ENCODE measurements around the gene FAM107A. TPM values are rescaled to one million over a fixed set of nuclear protein-coding genes. Genes with fewer than 3 reads are reported as not detected.

The FAM107A gene, protein sequence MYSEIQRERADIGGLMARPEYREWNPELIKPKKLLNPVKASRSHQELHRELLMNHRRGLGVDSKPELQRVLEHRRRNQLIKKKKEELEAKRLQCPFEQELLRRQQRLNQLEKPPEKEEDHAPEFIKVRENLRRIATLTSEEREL
- total RNA-seq (2014; rRNA removed; shearing (Covaris generic)) (0.89 and 1.0 TPM in 2 replicates), polyA plus RNA-seq (2016; fragmentation: Nextera tagmentation; extraction: Ambion mirVana) (0.61 and 1.1 TPM in 2 replicates)
- long read RNA-seq, partial matches to known transcripts, result 0 of 1 reads
- long read RNA-seq, other reads (novel, unspliced or antisense), result 1 of 1 reads

- Histone ChIP-seq H3K4me2 (peak within 1 kb of the TSS; percentile 62; the same call in 1 of the 2 replicates), H2AFZ (peak within 1 kb of the TSS; percentile 80; the same call in 1 of the 2 replicates), H3K27ac (ENCODE audit: low read depth) (no peak within 1 kb of the TSS), H3K9me2 (ENCODE audit: insufficient read depth) (peaks cover 3% of the 10 kb centered on the region; the same call in 1 of the 2 replicates), H4K20me1 (replicated peaks; ENCODE audit: insufficient read depth) (no peaks in the 10 kb centered on the region), H3K36me3 (ENCODE audit: insufficient read depth) (no peaks in the 10 kb centered on the region), H3K79me2 (replicated peaks; ENCODE audit: insufficient read depth) (no peaks in the 10 kb centered on the region), H3K4me3 (no peak within 1 kb of the TSS), H3F3A (replicated peaks; ENCODE audit: low read depth) (no peaks in the 10 kb centered on the region), H3K27me3 (ENCODE audit: insufficient read depth) (no peaks in the 10 kb centered on the region), H3K4me1 (ENCODE audit: insufficient read depth) (peaks cover 34% of the 10 kb centered on the region)
- peaks cover 43% of the 10 kb centered on the region for H3K4me1 Mint-ChIP-seq
- TF ChIP-seq, protein P1, sequence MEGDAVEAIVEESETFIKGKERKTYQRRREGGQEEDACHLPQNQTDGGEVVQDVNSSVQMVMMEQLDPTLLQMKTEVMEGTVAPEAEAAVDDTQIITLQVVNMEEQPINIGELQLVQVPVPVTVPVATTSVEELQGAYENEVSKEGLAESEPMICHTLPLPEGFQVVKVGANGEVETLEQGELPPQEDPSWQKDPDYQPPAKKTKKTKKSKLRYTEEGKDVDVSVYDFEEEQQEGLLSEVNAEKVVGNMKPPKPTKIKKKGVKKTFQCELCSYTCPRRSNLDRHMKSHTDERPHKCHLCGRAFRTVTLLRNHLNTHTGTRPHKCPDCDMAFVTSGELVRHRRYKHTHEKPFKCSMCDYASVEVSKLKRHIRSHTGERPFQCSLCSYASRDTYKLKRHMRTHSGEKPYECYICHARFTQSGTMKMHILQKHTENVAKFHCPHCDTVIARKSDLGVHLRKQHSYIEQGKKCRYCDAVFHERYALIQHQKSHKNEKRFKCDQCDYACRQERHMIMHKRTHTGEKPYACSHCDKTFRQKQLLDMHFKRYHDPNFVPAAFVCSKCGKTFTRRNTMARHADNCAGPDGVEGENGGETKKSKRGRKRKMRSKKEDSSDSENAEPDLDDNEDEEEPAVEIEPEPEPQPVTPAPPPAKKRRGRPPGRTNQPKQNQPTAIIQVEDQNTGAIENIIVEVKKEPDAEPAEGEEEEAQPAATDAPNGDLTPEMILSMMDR (conservative IDR thresholded peaks at IDR 0.05; ENCODE audit: low read depth in 2 of 2), result peak; percentile 33 to 63
- TF ChIP-seq ZNF114 (CRISPR knock-in tag; IDR thresholded peaks at IDR 0.05), result no peak
- H3K9me3 Mint-ChIP-seq, result no peaks in the 10 kb centered on the region
- DNase-seq (ENCODE audit: low spot score) (peak; percentile 87), ATAC-seq (peak; percentile 75)
- H3K36me3 Mint-ChIP-seq (ENCODE audit: low read depth), result no peaks in the 10 kb centered on the region
- H3K4me3 Mint-ChIP-seq, result no peak within 1 kb of the TSS
- no peak within 1 kb of the TSS for H3K27ac Mint-ChIP-seq
- H3K27me3 Mint-ChIP-seq (ENCODE audit: insufficient read depth, low read depth, poor library complexity), result peaks cover 13% of the 10 kb centered on the region
These were observed at the start of gene FAM107A for GRCh38 chr3:58577269-58577821. TSS of gene FAM107A (minus strand) at chr3:58577391. CDS start at chr3:58569860, 7,531 bp downstream.

GRCh38 chr3:58625196-58625824 is 48.1 kb upstream of the FAM107A start:
- no peaks in the 10 kb centered on the region for H3K36me3 Mint-ChIP-seq (ENCODE audit: low read depth)
- Histone ChIP-seq H3F3A (replicated peaks; ENCODE audit: low read depth) (no peaks in the 10 kb centered on the region), H3K4me1 (ENCODE audit: insufficient read depth) (no peaks in the 10 kb centered on the region), H3K36me3 (ENCODE audit: insufficient read depth) (no peaks in the 10 kb centered on the region), H4K20me1 (replicated peaks; ENCODE audit: insufficient read depth) (no peaks in the 10 kb centered on the region), H3K4me2 (no peak overlapping the region), H3K4me3 (no peak overlapping the region), H3K79me2 (replicated peaks; ENCODE audit: insufficient read depth) (no peaks in the 10 kb centered on the region), H2AFZ (no peak overlapping the region), H3K27ac (ENCODE audit: low read depth) (no peak overlapping the region), H3K27me3 (ENCODE audit: insufficient read depth) (no peaks in the 10 kb centered on the region), H3K9me2 (ENCODE audit: insufficient read depth) (no peaks in the 10 kb centered on the region)
- no peaks in the 10 kb centered on the region; the same call in 2 of the 3 replicates for H3K4me1 Mint-ChIP-seq
- H3K27me3 Mint-ChIP-seq (ENCODE audit: insufficient read depth, low read depth, poor library complexity), result no peaks in the 10 kb centered on the region
- no peak overlapping the region for H3K27ac Mint-ChIP-seq
- DNase-seq (ENCODE audit: low spot score), result no peak
- H3K9me3 Mint-ChIP-seq, result no peaks in the 10 kb centered on the region; the same call in 2 of the 3 replicates
- H3K4me3 Mint-ChIP-seq, result no peak overlapping the region
- ATAC-seq, result no peak
- no peak for TF ChIP-seq NANOG (IDR thresholded peaks at IDR 0.05; ENCODE audit: borderline replicate concordance)
- no peak for TF ChIP-seq EZH2 (IDR thresholded peaks at IDR 0.05; ENCODE audit: low read depth, unreplicated experiment)
- no peak for TF ChIP-seq JUNB (IDR thresholded peaks at IDR 0.05; ENCODE audit: unreplicated experiment)
- no peak for TF ChIP-seq ZNF331 (CRISPR knock-in tag; IDR thresholded peaks at IDR 0.05; ENCODE audit: low read depth)
- TF ChIP-seq CREB1 (CRISPR knock-in tag; IDR thresholded peaks at IDR 0.05; ENCODE audit: low read depth), result no peak
- TF ChIP-seq, protein P2, sequence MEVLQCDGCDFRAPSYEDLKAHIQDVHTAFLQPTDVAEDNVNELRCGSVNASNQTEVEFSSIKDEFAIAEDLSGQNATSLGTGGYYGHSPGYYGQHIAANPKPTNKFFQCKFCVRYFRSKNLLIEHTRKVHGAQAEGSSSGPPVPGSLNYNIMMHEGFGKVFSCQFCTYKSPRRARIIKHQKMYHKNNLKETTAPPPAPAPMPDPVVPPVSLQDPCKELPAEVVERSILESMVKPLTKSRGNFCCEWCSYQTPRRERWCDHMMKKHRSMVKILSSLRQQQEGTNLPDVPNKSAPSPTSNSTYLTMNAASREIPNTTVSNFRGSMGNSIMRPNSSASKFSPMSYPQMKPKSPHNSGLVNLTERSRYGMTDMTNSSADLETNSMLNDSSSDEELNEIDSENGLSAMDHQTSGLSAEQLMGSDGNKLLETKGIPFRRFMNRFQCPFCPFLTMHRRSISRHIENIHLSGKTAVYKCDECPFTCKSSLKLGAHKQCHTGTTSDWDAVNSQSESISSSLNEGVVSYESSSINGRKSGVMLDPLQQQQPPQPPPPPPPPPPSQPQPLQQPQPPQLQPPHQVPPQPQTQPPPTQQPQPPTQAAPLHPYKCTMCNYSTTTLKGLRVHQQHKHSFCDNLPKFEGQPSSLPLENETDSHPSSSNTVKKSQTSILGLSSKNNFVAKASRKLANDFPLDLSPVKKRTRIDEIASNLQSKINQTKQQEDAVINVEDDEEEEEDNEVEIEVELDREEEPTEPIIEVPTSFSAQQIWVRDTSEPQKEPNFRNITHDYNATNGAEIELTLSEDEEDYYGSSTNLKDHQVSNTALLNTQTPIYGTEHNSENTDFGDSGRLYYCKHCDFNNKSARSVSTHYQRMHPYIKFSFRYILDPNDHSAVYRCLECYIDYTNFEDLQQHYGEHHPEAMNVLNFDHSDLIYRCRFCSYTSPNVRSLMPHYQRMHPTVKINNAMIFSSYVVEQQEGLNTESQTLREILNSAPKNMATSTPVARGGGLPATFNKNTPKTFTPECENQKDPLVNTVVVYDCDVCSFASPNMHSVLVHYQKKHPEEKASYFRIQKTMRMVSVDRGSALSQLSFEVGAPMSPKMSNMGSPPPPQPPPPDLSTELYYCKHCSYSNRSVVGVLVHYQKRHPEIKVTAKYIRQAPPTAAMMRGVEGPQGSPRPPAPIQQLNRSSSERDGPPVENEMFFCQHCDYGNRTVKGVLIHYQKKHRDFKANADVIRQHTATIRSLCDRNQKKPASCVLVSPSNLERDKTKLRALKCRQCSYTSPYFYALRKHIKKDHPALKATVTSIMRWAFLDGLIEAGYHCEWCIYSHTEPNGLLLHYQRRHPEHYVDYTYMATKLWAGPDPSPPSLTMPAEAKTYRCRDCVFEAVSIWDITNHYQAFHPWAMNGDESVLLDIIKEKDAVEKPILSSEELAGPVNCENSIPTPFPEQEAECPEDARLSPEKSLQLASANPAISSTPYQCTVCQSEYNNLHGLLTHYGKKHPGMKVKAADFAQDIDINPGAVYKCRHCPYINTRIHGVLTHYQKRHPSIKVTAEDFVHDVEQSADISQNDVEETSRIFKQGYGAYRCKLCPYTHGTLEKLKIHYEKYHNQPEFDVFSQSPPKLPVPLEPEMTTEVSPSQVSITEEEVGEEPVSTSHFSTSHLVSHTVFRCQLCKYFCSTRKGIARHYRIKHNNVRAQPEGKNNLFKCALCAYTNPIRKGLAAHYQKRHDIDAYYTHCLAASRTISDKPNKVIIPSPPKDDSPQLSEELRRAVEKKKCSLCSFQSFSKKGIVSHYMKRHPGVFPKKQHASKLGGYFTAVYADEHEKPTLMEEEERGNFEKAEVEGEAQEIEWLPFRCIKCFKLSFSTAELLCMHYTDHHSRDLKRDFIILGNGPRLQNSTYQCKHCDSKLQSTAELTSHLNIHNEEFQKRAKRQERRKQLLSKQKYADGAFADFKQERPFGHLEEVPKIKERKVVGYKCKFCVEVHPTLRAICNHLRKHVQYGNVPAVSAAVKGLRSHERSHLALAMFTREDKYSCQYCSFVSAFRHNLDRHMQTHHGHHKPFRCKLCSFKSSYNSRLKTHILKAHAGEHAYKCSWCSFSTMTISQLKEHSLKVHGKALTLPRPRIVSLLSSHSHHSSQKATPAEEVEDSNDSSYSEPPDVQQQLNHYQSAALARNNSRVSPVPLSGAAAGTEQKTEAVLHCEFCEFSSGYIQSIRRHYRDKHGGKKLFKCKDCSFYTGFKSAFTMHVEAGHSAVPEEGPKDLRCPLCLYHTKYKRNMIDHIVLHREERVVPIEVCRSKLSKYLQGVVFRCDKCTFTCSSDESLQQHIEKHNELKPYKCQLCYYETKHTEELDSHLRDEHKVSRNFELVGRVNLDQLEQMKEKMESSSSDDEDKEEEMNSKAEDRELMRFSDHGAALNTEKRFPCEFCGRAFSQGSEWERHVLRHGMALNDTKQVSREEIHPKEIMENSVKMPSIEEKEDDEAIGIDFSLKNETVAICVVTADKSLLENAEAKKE (CRISPR knock-in tag; IDR thresholded peaks at IDR 0.05), result no peak
- TF ChIP-seq ETS1 (IDR thresholded peaks at IDR 0.05), result no peak
- TF ChIP-seq STAT1 (IDR thresholded peaks at IDR 0.05; ENCODE audit: unreplicated experiment), result no peak
- no peak for TF ChIP-seq POLR2AphosphoS5 (IDR thresholded peaks at IDR 0.05; ENCODE audit: low read depth)
